ES-I3 (cell line): ENCODE measurements around the gene FSTL4.

Source experiments
- H3K36me3 ChIP-seq: 2 replicates; pipeline ENCODE4 v1.6.1; 2013; ENCODE audit warnings: mild to moderate bottlenecking, low read length, control low read depth, moderate library complexity; ENCODE audit not compliant: insufficient read depth
- H3K4me1 ChIP-seq: 2 replicates; pipeline ENCODE4 v1.6.1; 2013; ENCODE audit warnings: mild to moderate bottlenecking, control low read depth, low read length; ENCODE audit not compliant: insufficient read depth
- H3K9ac ChIP-seq: 2 replicates; pipeline ENCODE4 v1.6.1; 2013; ENCODE audit warnings: low read depth, mild to moderate bottlenecking, low read length, moderate library complexity
- H3K9me3 ChIP-seq: 2 replicates; pipeline ENCODE4 v1.6.1; 2013; ENCODE audit warnings: mild to moderate bottlenecking, low read length, moderate library complexity; ENCODE audit not compliant: control insufficient read depth, insufficient read depth

FSTL4 gene

GRCh38 chr5:133461796-133462516 is 150.4 kb downstream of the FSTL4 start:
- no peaks in the 10 kb centered on the region for H3K4me1 ChIP-seq
- no peaks in the 10 kb centered on the region for H3K36me3 ChIP-seq
- H3K9ac ChIP-seq = no peak overlapping the region
- no peaks in the 10 kb centered on the region for H3K9me3 ChIP-seq

DNA sequence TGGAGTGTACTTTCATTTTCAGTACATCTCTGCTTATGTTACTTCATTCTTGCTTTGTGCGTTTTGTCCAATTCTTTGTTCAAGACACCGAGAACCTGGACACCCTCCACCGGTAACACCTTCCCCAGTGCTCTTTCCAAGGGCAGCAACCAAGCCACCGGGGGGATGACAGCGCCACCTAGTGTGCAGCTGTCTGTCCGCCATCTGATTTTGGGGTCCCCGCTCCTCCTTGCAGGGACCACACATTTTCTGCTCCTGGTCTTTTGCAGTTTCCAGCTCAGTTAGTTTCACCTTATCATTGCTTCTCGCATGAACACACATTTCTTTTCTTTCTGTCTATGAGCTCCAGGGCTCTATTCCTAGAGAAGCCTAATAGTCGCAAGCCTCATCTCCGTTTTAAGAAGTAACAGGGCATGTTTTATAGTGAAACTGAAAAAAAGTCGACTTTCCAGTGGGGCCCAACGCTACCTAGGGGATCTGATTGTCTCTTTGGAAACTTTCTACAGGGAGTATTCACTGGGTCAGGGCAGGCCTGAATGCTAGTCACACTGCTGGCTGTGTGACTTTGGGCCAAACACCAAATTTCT is 152.1 kb downstream of the FSTL4 start:
- Histone ChIP-seq H3K4me1 (no peaks in the 10 kb centered on the region), H3K9ac (no peak overlapping the region), H3K36me3 (no peaks in the 10 kb centered on the region), H3K9me3 (no peaks in the 10 kb centered on the region)

- Histone ChIP-seq H3K4me1 (no peaks in the 10 kb centered on the region), H3K36me3 (no peaks in the 10 kb centered on the region), H3K9ac (no peak overlapping the region), H3K9me3 (no peaks in the 10 kb centered on the region)
Observed at GRCh38 chr5:133459474-133460160, 152.7 kb downstream of the FSTL4 start.

DNA sequence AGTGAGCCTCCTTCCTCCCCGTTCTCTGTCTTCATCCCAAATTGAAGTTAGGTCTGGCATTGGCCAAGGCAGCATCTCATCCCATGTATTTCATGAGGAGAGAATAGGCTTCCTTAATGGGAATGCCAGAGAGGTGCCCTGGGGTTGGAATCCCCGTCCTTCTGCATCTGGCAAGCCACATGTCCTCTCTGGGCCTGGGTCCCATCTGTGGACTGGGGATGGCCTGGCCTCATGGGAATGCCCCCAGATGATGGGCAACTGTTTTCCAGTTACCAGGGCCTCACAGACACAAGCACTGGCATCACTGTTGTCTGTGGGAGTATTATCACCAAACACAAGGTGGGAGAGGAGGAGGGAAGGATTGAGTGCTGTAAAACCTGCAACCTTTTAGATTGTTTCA is 153.9 kb downstream of the FSTL4 start:
- Histone ChIP-seq H3K9me3 (no peaks in the 10 kb centered on the region), H3K4me1 (no peaks in the 10 kb centered on the region)

DNA sequence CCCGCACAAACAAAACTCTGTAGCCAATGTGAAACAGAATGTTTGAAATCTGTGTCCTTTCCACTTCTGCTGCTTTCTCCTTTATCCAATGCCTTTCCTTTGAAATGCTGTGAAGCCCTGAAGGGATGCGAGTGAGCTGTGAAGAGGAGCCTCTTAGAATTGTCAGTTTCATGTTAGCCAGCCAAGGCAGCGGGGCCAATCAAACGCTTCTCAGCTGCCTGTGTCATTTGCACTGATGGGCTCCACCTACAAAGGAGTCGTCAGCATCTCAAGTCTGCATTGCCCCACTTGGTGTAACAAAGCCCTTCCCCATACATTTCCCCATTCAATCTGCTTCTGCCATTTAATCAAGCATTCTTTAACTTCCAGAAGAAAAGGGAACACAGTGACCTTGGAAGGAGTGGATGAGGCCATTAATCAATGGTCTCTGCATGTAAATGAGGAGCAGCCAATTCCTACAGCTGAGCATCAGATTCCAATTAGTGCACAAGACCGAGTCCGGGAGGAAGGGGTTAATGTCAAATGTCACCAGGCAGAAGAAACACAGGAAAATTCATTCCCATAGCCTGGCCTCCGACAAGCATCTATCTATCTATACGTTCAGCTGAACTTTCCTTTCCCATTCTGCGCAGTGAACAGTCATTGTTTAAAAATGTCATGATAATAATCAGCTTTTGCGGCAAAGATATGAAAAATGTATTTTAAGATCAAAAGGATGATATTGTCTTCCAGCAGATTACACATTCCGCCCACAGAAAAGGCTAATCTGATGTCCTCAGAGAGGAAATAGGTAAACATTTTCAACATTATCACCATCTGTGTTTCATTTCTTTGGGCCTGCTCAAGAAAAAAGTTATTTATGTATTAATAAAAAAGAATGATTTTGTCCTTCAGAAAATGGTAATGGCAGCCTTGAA is 154.6 kb downstream of the FSTL4 start:
- Histone ChIP-seq H3K9ac (no peak overlapping the region), H3K4me1 (no peaks in the 10 kb centered on the region), H3K9me3 (no peaks in the 10 kb centered on the region), H3K36me3 (no peaks in the 10 kb centered on the region)

More for the DNA sequence above, 153.9 kb downstream of the FSTL4 start:
- H3K36me3 ChIP-seq = no peaks in the 10 kb centered on the region
- H3K9ac ChIP-seq = no peak overlapping the region

GRCh38 chr5:133456933-133457402 is 155.4 kb downstream of the FSTL4 start:
- H3K36me3 ChIP-seq = no peaks in the 10 kb centered on the region
- H3K4me1 ChIP-seq = no peaks in the 10 kb centered on the region
- H3K9ac ChIP-seq = no peak overlapping the region
- H3K9me3 ChIP-seq = no peaks in the 10 kb centered on the region

GRCh38 chr5:133455676-133456075 is 156.7 kb downstream of the FSTL4 start:
- H3K4me1 ChIP-seq = no peaks in the 10 kb centered on the region
- no peak overlapping the region for H3K9ac ChIP-seq
- H3K36me3 ChIP-seq = no peaks in the 10 kb centered on the region
- H3K9me3 ChIP-seq = no peaks in the 10 kb centered on the region

DNA sequence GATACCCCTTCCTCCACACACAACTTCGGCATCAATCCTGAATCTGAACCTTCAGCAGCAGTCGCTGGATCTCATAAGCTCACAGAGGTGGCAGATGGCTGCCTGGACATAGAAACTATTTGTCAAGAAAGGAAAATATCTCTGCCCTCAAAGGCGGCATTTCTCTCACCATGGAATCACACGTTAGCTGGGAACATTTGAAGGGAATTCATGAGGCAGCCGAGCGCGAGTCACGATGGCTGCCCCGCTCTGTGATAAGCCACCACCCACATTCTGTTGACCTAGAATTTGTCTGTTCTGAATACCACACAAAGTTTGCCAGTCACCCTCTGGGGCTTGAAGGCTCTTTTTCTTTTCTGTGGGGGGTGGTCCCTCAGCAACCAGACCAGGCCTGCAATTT is 157.9 kb downstream of the FSTL4 start:
- no peaks in the 10 kb centered on the region for H3K36me3 ChIP-seq
- H3K9me3 ChIP-seq = no peaks in the 10 kb centered on the region
- H3K9ac ChIP-seq = no peak overlapping the region
- H3K4me1 ChIP-seq = no peaks in the 10 kb centered on the region

GRCh38 chr5:133453831-133454230 is 158.5 kb downstream of the FSTL4 start:
- no peaks in the 10 kb centered on the region for H3K4me1 ChIP-seq
- no peak overlapping the region for H3K9ac ChIP-seq
- no peaks in the 10 kb centered on the region for H3K36me3 ChIP-seq
- H3K9me3 ChIP-seq = no peaks in the 10 kb centered on the region

- H3K36me3 ChIP-seq = no peaks in the 10 kb centered on the region
Observed at GRCh38 chr5:133453084-133453780, 159.1 kb downstream of the FSTL4 start.

GRCh38 chr5:133451926-133452325 is 160.4 kb downstream of the FSTL4 start:
- Histone ChIP-seq H3K9me3 (no peaks in the 10 kb centered on the region), H3K9ac (no peak overlapping the region), H3K4me1 (no peaks in the 10 kb centered on the region), H3K36me3 (no peaks in the 10 kb centered on the region)

More at GRCh38 chr5:133453084-133453780, 159.1 kb downstream of the FSTL4 start:
- Histone ChIP-seq H3K9ac (no peak overlapping the region), H3K9me3 (no peaks in the 10 kb centered on the region), H3K4me1 (no peaks in the 10 kb centered on the region)

- Histone ChIP-seq H3K4me1 (no peaks in the 10 kb centered on the region), H3K9me3 (no peaks in the 10 kb centered on the region), H3K36me3 (no peaks in the 10 kb centered on the region), H3K9ac (no peak overlapping the region)
Observed at GRCh38 chr5:133450286-133450685, 162.1 kb downstream of the FSTL4 start.

DNA sequence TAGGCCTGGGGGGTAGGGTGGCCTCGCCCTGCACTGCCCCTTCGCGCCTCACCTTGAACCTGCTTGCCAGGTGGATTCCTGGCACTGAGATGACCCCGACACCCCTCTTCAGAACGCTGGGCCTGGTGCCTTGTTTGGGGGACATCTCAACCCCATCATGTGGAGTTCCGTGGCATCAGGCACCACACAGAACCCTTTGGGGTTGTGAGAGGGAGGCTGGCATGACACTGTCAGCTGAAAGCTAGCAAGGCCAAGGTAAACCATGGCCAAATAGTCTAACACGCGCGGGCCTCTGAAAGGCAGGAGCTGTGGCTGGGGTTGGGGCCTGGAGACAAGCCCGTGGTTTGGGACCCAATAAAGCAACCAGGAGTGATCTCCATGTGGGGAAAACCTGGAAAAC is 163.2 kb downstream of the FSTL4 start:
- H3K9me3 ChIP-seq = no peaks in the 10 kb centered on the region
- H3K4me1 ChIP-seq = no peaks in the 10 kb centered on the region
- H3K9ac ChIP-seq = no peak overlapping the region
- H3K36me3 ChIP-seq = no peaks in the 10 kb centered on the region

DNA sequence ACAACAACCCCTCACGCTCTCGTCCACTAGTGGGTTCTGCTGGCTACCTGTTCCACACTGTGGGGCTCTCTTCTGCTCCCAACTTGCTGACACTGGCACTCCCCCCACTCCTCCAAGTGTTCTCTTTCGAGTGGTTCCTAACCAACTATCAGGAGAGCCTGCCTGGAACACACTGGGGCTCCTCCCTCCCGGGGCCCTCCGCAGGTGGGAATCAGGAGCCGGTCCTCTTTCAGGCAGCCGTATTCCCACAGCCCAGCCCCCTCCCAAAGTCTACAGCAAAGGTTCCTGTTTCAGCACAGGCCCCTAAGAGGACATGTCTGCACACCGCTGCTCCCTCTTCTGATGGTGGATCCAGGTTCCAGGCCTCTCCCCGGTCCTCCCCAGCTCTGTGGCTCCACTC is 165.9 kb downstream of the FSTL4 start:
- Histone ChIP-seq H3K36me3 (no peaks in the 10 kb centered on the region), H3K4me1 (no peaks in the 10 kb centered on the region), H3K9me3 (no peaks in the 10 kb centered on the region), H3K9ac (no peak overlapping the region)
